Fibroblast of villous mesenchyme (primary cell): ENCODE data around the gene RANBP6. TPM values are rescaled to one million over a fixed set of nuclear protein-coding genes. Genes with fewer than 3 reads are reported as not detected.
A peak's percentile ranks its signal among the peaks of the same experiment; 100 is the strongest.

ENCODE experiments used
- DNase-seq: peaks from one replicate; pipeline ENCODE4 v3.0.0-alpha.2; 2010; ENCODE audit warnings: low read depth
- H3K4me3 ChIP-seq: 2 replicates; pipeline ENCODE4 v1.5.1; 2011; ENCODE audit warnings: low read depth, mild to moderate bottlenecking, low read length
- CTCF ChIP-seq: IDR thresholded peaks from 2 replicates; pipeline ENCODE4 v1.5.1; 2012; ENCODE audit warnings: low read depth, mild to moderate bottlenecking, low read length; ENCODE audit not compliant: insufficient read depth
- total RNA-seq: library from RNA; depleted of rRNA; stranded (reverse); fragments of >200 nt; gene quantifications from 2 replicates; pipeline ENCODE4 v1.2.3, GENCODE V29; 2012

Gene RANBP6
- total RNA-seq, 1 donor, result 45.3 TPM

- TF ChIP-seq CTCF, result no peak
- H3K4me3 ChIP-seq, result peak overlapping the region; percentile 86
- DNase-seq, result no peak
Measured at GRCh38 chr9:6007058-6007769, 8.2 kb downstream of the RANBP6 start.

- peak; percentile 87 for DNase-seq
- no peak for TF ChIP-seq CTCF
Measured at GRCh38 chr9:6006749-6007057, 8.7 kb downstream of the RANBP6 start.

GRCh38 chr9:6000955-6001354, 14.5 kb downstream of the RANBP6 start:
- H3K4me3 ChIP-seq, result no peak overlapping the region
- DNase-seq, result no peak
- no peak for TF ChIP-seq CTCF

More at GRCh38 chr9:6006749-6007057, 8.7 kb downstream of the RANBP6 start:
- H3K4me3 ChIP-seq, result peak overlapping the region; percentile 86

- H3K4me3 ChIP-seq, result no peak overlapping the region
- no peak for TF ChIP-seq CTCF
- DNase-seq, result no peak
Measured at GRCh38 chr9:5999443-6000101, 15.9 kb downstream of the RANBP6 start.

- no peak for DNase-seq
- no peak overlapping the region for H3K4me3 ChIP-seq
- no peak for TF ChIP-seq CTCF
Measured at GRCh38 chr9:5994493-5994892, 20.9 kb downstream of the RANBP6 start.

GRCh38 chr9:5988265-5988664, 27.2 kb downstream of the RANBP6 start:
- TF ChIP-seq CTCF, result no peak
- H3K4me3 ChIP-seq, result no peak overlapping the region

GRCh38 chr9:5983042-5983441, 32.4 kb downstream of the RANBP6 start:
- no peak for TF ChIP-seq CTCF
- no peak overlapping the region for H3K4me3 ChIP-seq
- no peak for DNase-seq

More at GRCh38 chr9:5988265-5988664, 27.2 kb downstream of the RANBP6 start:
- DNase-seq, result no peak
